Epithelial cell of proximal tubule (primary cell): ENCODE results near the gene NCKAP5. TPM values are rescaled to one million over a fixed set of nuclear protein-coding genes. Genes with fewer than 3 reads are reported as not detected.

ENCODE experiments used
- DNase-seq: peaks from one replicate; pipeline ENCODE4 v3.0.0-alpha.2; 2011; ENCODE audit warnings: low read depth
- H3K4me3 ChIP-seq: 2 replicates; pipeline ENCODE4 v1.5.1; 2011; ENCODE audit warnings: low read depth, mild to moderate bottlenecking, low read length
- CTCF ChIP-seq: conservative IDR thresholded peaks from 2 replicates; pipeline ENCODE4 v1.5.1; 2012; ENCODE audit warnings: low read depth, mild to moderate bottlenecking, low read length
- total RNA-seq: library from RNA; depleted of rRNA; stranded (reverse); fragments of >200 nt; gene quantifications from 2 replicates; pipeline ENCODE4 v1.2.3, GENCODE V29; 2015

The NCKAP5 gene
- total RNA-seq, 1 donor from 2014 or later, result 0.69 TPM

- TF ChIP-seq CTCF, result no peak
- no peak for DNase-seq
- H3K4me3 ChIP-seq, result no peak overlapping the region
Observed at GRCh38 chr2:133139847-133140533, 428.3 kb downstream of the NCKAP5 start.

- TF ChIP-seq CTCF, result no peak
- DNase-seq, result no peak
- no peak overlapping the region for H3K4me3 ChIP-seq
Observed at GRCh38 chr2:133138693-133139092, 429.6 kb downstream of the NCKAP5 start.

GRCh38 chr2:133135035-133135654 lies 433.1 kb downstream of the NCKAP5 start:
- no peak for TF ChIP-seq CTCF
- no peak overlapping the region for H3K4me3 ChIP-seq
- DNase-seq, result no peak

- TF ChIP-seq CTCF, result no peak
- no peak for DNase-seq
Observed at GRCh38 chr2:133130548-133131246, 437.6 kb downstream of the NCKAP5 start.

GRCh38 chr2:133124446-133124845 lies 443.8 kb downstream of the NCKAP5 start:
- no peak for TF ChIP-seq CTCF
- DNase-seq, result no peak
- H3K4me3 ChIP-seq, result no peak overlapping the region

More at GRCh38 chr2:133130548-133131246, 437.6 kb downstream of the NCKAP5 start:
- H3K4me3 ChIP-seq, result no peak overlapping the region

DNA sequence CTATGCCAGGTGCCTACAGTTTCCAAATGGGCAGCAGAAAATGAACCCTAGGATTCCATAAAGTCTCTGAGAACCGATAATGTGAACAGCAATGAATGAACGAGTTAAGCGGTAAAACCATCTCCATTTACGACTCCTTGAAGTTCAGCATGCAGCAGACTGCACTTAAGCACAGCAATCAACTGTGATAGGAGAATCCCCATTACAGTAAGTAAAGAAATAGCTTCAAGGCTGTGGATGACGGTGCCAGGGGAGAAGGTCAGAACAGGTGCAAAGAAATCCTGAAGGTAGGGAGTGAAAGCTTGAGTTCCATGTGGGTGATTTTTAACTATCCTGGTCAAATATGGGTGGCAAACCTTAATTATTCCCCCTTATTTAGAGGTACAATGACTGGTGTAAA lies 444.4 kb downstream of the NCKAP5 start:
- no peak for DNase-seq
- no peak for TF ChIP-seq CTCF
- no peak overlapping the region for H3K4me3 ChIP-seq
